Cardiac fibroblast (primary cell): ENCODE results near the gene RPL38.
"Not testable (repeated sequence)": the region's sequence is repeated elsewhere in the genome, so short reads cannot be mapped to it uniquely, and the experiment has no call there.

Experiments used
- DNase-seq, 2 donors: peaks; one replicate each; pipeline versions ENCODE4 v3.0.0 to v3.0.0-alpha.2; 2010; ENCODE audit warnings: low read depth in 2 of 2
- H3K4me3 ChIP-seq, 2 donors: replicated peaks in 1 of 2; 1 replicate in 1 of 2; 2 replicates in 1 of 2; pipeline ENCODE4 v1.5.1; 2011; ENCODE audit warnings: low read depth in 2 of 2, low read length in 2 of 2, mild to moderate bottlenecking in 2 of 2, moderate library complexity in 1 of 2
- CTCF ChIP-seq: IDR thresholded peaks from one replicate; pipeline ENCODE4 v1.5.1; 2011; ENCODE audit warnings: low read depth, mild to moderate bottlenecking, low read length, inconsistent platforms

RPL38 gene

GRCh38 chr17:74181341-74181740 is 22.1 kb upstream of the RPL38 start:
- DNase-seq = no peak
- H3K4me3 ChIP-seq = no peak overlapping the region
- TF ChIP-seq CTCF = no peak

GRCh38 chr17:74182041-74182723 is 21.3 kb upstream of the RPL38 start:
- DNase-seq = no peak
- TF ChIP-seq CTCF = no peak
- H3K4me3 ChIP-seq = no peak overlapping the region

- no peak for TF ChIP-seq CTCF
- no peak overlapping the region for H3K4me3 ChIP-seq
- no peak for DNase-seq
Observed at GRCh38 chr17:74183411-74183810, 20.1 kb upstream of the RPL38 start.

- no peak for TF ChIP-seq CTCF
- DNase-seq = no peak
Observed at GRCh38 chr17:74185571-74186185, 17.8 kb upstream of the RPL38 start.

GRCh38 chr17:74186498-74186897 is 17.0 kb upstream of the RPL38 start:
- no peak overlapping the region for H3K4me3 ChIP-seq
- TF ChIP-seq CTCF = no peak

More at GRCh38 chr17:74185571-74186185, 17.8 kb upstream of the RPL38 start:
- H3K4me3 ChIP-seq = no peak overlapping the region

GRCh38 chr17:74187761-74188160 is 15.7 kb upstream of the RPL38 start:
- DNase-seq = no peak
- TF ChIP-seq CTCF = no peak
- no peak overlapping the region for H3K4me3 ChIP-seq

More at GRCh38 chr17:74186498-74186897, 17.0 kb upstream of the RPL38 start:
- DNase-seq = no peak

- H3K4me3 ChIP-seq, DNase-seq: not testable (repeated sequence)
Observed at GRCh38 chr17:74188687-74189086, 14.8 kb upstream of the RPL38 start.
